MG63 (cell line): Measurements from ENCODE around the gene DHRS7B. TPM values are rescaled to one million over a fixed set of nuclear protein-coding genes. Genes with fewer than 3 reads are reported as not detected.
"Not testable (repeated sequence)": the region's sequence is repeated elsewhere in the genome, so short reads cannot be mapped to it uniquely, and the experiment has no call there.

Source experiments
- DNase-seq: peaks from one replicate; pipeline ENCODE4 v3.0.0-alpha.2; 2020
- H3K27me3 ChIP-seq: fragments of 250-450 bp; sonication (Bioruptor Pico); 2 replicates; pipeline ENCODE4 v1.5.1; 2020; ENCODE audit warnings: mild to moderate bottlenecking, moderate library complexity
- H3K36me3 ChIP-seq: fragments of 250-450 bp; sonication (Bioruptor Pico); 2 replicates; pipeline ENCODE4 v1.5.1; 2020; ENCODE audit warnings: mild to moderate bottlenecking, moderate library complexity
- H3K4me3 ChIP-seq: fragments of 250-450 bp; sonication (Bioruptor Pico); 2 replicates; pipeline ENCODE4 v1.5.1; 2020; ENCODE audit warnings: mild to moderate bottlenecking, moderate library complexity
- H3K9me3 ChIP-seq: fragments of 250-450 bp; sonication (Bioruptor Pico); 2 replicates; pipeline ENCODE4 v1.5.1; 2020; ENCODE audit warnings: mild to moderate bottlenecking, moderate library complexity
- total RNA-seq: library from RNA; depleted of rRNA; stranded (reverse); fragments of >200 nt; shearing (Covaris generic); gene quantifications from 2 replicates; pipeline ENCODE4 v1.2.3, GENCODE V29; 2014; ENCODE audit warnings: low replicate concordance

The DHRS7B gene
- total RNA-seq, 1 experiment from 2014 or later, result 16.5 TPM

GRCh38 chr17:21208352-21208751 lies 81.6 kb downstream of the DHRS7B start:
- peaks cover 4% of the 10 kb centered on the region; the same call in 1 of the 2 replicates for H3K36me3 ChIP-seq
- H3K9me3 ChIP-seq, result no peaks in the 10 kb centered on the region
- no peak overlapping the region for H3K4me3 ChIP-seq
- DNase-seq, result no peak
- no peaks in the 10 kb centered on the region for H3K27me3 ChIP-seq

DNA sequence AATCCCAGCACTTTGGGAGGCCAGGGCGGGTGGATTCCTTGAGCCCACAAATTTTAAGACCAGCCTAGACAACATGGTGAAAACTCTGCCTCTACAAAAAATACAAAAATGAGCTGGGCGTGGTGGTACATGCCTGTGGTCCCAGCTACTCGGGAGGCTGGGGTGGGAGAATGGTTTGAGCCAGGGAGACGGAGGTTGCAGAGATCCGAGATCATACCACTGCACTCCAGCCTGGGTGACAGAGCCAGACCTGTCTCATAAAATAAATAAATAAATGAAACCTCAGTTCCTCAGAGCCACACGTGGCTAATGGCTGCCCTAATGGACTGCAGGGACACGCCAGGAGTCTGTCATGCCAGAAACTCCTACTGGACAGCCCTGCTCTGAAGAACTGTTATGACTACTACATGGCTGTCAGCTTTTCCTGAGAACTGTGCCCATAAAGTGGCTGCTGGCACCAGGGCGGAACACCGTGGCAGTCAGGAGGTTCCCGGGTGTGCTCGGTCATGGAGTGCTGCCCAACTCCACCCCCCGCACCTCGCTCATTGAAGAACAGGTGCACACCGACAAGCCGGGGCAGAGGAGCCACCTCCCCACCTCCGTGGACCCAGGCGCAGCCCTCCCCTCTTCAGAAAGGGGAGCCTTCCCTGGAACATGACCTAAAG lies 82.9 kb downstream of the DHRS7B start:
- Histone ChIP-seq H3K36me3 (peaks cover 4% of the 10 kb centered on the region; the same call in 1 of the 2 replicates), H3K4me3 (no peak overlapping the region), H3K27me3 (no peaks in the 10 kb centered on the region), H3K9me3 (no peaks in the 10 kb centered on the region)
- DNase-seq, result no peak

DNA sequence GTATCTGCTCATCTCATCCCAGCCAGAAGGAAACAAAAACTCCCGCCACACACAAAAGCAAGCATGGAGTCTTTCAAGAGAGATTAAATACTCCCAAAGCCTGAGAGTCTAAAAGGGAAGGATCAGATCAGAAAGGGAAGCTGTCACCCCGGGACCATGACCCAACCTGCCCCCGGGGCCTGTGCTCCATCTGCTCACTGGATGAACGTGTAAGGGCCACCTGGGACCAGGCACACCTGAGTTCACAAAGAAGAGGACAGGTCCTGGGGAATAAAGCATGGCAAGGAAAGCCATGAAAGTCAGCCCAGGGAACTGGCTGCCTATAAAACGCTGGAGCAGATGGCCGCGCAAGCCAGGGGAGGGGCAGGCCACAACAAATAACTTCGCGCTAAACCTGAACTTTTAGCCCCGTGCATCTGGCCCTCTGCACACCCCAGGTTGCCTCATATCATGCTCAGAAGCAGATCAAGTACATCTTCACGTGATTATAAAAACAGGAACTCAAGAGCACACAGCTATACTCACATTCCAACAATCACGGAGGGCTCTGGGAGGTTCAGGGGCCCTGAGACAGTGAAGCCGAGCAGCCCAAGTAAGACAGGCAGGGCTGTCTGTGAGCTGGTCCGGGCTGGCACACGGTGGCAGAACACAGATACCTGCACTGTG lies 83.8 kb downstream of the DHRS7B start:
- Histone ChIP-seq H3K9me3 (no peaks in the 10 kb centered on the region), H3K4me3 (no peak overlapping the region), H3K27me3 (no peaks in the 10 kb centered on the region), H3K36me3 (peaks cover 4% of the 10 kb centered on the region; the same call in 1 of the 2 replicates)
- DNase-seq, result no peak

DNA sequence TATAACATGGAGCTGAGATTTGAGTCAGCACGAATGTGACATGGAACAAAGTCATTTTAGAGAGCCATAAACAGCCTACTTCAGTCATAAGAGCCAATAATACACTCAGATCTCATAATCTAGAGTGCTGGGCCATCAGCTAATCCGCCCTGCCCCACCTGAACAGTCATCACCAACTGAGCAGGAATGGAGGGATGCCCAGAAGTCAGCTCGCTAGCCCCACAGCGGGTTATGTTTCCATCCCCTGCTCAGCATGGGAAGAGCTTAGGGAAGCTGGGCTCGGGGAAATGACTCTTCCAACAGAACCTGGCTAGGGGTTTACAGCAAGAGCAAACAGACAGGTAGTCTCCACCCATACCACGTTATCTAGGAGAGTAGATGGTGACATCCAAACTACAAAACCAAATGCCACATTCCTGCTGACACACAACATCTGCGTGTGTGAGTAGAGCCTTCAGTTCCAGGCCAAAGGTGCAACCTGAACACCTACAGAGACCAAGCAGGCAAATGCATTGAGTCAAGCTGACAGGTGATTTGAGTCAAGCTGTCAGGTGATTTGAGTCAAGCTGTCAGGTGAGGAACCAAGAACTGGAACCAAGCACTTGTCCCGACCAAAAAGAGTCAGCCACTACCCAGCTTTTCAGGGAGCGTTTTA lies 85.2 kb downstream of the DHRS7B start:
- H3K27me3 ChIP-seq, result no peaks in the 10 kb centered on the region
- no peak overlapping the region for H3K4me3 ChIP-seq
- H3K36me3 ChIP-seq, result peaks cover 4% of the 10 kb centered on the region; the same call in 1 of the 2 replicates
- H3K9me3 ChIP-seq, result no peaks in the 10 kb centered on the region
- DNase-seq, result no peak

GRCh38 chr17:21212826-21213637 lies 86.3 kb downstream of the DHRS7B start:
- DNase-seq, result no peak
- H3K27me3 ChIP-seq, result no peaks in the 10 kb centered on the region
- H3K4me3 ChIP-seq, result peak overlapping the region; percentile 93
- peaks cover 4% of the 10 kb centered on the region; the same call in 1 of the 2 replicates for H3K36me3 ChIP-seq
- H3K9me3 ChIP-seq, result no peaks in the 10 kb centered on the region

GRCh38 chr17:21213638-21214014 lies 86.9 kb downstream of the DHRS7B start:
- Histone ChIP-seq H3K36me3 (peaks cover 4% of the 10 kb centered on the region; the same call in 1 of the 2 replicates), H3K4me3 (peak overlapping the region; percentile 93), H3K9me3 (no peaks in the 10 kb centered on the region), H3K27me3 (no peaks in the 10 kb centered on the region)
- DNase-seq, result peak; percentile 26

DNA sequence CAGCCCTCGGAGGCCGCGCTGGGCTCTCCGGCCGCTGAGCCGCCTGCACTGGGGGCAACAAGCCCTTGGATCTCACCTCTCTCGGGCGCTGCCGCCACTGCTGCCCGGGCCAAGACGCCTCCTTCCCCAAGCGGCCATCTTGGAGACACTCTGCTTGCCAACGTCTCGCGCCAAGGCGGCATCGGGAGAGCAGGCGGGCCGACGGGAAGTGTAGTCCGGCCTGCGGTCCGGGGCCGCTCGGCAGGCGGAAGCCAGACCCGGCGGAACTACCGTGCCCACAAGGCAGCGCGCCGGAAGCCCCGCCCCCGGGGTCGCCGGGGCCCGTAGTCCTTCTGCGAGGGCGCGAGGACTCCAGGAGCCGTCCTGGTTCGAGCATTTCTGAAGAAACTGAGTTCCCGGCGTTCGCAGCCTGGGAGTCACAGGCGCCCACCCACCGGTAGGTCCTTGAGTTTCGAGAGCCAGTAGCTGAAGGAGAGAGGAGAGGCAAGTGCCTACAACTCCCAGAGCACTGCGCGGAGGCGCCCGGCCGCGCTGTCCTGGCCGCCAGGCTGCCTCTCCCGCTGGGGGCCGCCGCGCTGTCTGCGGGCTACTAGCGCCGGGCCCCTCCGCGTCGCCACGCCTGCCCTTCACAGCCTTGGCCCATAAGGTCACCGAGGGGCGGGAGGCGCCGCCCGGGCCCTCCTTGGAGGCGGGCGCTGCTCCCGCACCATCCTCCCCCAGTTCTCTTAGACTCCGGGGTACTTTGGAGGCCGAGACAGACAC lies 87.4 kb downstream of the DHRS7B start, which contains the start of gene TMEM11:
TMEM11 (minus strand) TSS at position 147 of the 762 bp plus-strand sequence; CDS start at position 138, 9 bp downstream.
- H3K4me3 ChIP-seq, result peak within 1 kb of the TSS; percentile 93
- peaks cover 4% of the 10 kb centered on the region; the same call in 1 of the 2 replicates for H3K36me3 ChIP-seq
- DNase-seq, result peak; percentile 94
- no peaks in the 10 kb centered on the region for H3K27me3 ChIP-seq
- H3K9me3 ChIP-seq, result no peaks in the 10 kb centered on the region

DNA sequence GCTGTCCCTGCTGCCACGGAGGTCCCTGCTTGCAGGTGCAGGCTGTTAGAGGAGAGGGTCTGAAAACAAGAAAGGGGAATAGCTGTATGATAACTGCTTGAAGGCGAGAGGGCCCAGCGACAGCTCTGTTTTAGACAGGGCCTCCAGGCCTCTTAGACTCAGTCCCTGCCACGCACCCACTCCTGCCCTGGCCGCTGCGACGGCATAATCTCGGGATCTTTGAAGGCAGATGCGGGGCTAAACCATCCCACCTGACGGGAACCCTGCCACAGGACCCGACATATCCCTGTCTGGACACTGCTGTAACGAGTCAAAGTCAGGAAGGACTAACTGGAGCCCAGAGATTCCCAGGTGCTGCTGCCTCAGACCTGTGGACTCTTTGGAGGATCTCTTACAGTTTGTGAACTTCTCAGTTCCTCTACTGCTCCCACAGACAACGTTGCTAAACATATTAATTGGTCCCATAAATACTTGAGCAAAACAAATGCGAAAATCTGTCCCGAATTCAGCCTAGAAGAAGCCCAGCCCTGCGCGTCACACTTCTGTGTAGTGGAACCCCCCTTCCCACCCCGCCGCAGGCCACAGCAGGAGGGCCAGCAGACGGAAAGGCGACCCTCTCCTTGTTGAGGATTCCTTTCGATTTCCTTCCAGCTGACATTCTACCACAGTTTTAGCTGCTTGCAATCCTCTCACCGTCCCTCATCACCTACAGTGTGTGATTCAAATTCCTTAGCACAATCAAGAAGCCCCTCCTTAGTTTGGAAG lies 88.2 kb downstream of the DHRS7B start:
- Histone ChIP-seq H3K9me3 (no peaks in the 10 kb centered on the region), H3K27me3 (no peaks in the 10 kb centered on the region), H3K4me3 (peak overlapping the region; percentile 93), H3K36me3 (peaks cover 4% of the 10 kb centered on the region; the same call in 1 of the 2 replicates)
- DNase-seq, result no peak

DNA sequence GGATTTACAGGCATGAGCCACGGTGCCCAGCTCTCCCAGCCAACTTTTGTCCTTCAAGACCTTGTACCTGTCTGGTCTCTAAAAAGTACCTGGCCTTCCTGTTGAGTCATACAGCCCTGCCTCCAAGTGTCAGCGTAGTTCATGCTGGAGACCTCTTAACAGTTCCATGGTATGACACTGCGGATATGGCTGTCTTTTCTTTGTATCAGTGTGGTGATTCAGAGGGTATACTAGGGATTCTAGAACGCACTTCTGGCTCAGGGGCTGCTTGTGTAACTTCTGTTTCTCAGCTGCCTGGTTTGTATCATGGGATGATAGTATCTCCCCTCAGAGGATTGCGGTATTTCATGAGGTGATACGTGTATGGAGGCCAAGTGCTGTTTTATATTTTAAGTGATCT lies 89.2 kb downstream of the DHRS7B start:
- H3K9me3 ChIP-seq, result no peaks in the 10 kb centered on the region
- no peaks in the 10 kb centered on the region for H3K27me3 ChIP-seq
- H3K4me3 ChIP-seq, result no peak overlapping the region
- peaks cover 4% of the 10 kb centered on the region; the same call in 1 of the 2 replicates for H3K36me3 ChIP-seq
- DNase-seq, result no peak

DNA sequence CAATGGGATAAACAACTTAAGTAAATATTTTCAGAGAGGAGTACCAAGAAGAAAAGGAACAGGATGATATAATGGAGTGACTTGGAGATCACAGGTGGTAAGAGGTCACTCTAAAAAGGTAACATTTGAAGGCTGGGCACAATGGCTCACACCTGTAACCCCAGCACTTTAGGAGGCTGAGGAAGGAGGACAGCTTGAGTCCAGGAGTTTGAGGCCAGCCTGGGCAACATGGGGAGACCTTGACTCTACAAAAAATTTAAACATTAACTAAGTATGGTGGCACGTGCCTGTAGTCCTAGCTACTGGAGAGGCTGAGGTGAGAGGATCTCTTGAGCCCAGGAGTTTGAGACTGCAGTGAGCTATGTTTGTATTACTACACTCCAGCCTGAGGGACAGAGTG lies 90.6 kb downstream of the DHRS7B start:
- H3K27me3 ChIP-seq, result no peaks in the 10 kb centered on the region
- DNase-seq, result no peak
- H3K4me3 ChIP-seq, result no peak overlapping the region
- 0 out of 2 replicates have a peak, but pooled peaks cover 2% of the 10 kb centered on the region for H3K36me3 ChIP-seq
- no peaks in the 10 kb centered on the region for H3K9me3 ChIP-seq

DNA sequence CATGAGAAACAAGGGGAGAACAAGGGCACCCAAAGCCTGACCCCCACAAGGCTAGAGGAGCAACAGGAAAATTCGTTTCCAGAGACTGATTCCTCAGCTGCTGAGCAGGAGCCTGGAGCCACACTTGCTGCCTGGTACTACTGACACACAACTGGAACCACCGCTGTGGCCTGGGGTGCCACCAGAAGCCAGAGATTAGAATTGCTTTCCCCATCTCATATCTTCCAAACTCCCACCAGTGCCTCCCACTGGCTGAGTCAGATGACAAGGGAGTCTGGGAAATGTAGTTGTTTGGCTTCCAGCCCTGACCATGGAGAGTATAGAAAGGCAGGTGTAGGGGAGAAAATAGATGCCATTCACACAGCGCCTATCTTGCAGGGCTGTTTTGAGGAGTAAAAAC lies 91.3 kb downstream of the DHRS7B start:
- Histone ChIP-seq H3K27me3 (no peaks in the 10 kb centered on the region), H3K4me3 (no peak overlapping the region), H3K36me3 (0 out of 2 replicates have a peak, but pooled peaks cover 2% of the 10 kb centered on the region), H3K9me3 (no peaks in the 10 kb centered on the region)
- DNase-seq, result no peak

GRCh38 chr17:21218831-21219380 lies 92.1 kb downstream of the DHRS7B start:
- Histone ChIP-seq H3K27me3 (no peaks in the 10 kb centered on the region), H3K4me3 (no peak overlapping the region), H3K36me3 (0 out of 2 replicates have a peak, but pooled peaks cover 2% of the 10 kb centered on the region), H3K9me3 (no peaks in the 10 kb centered on the region)
- DNase-seq, result no peak

DNA sequence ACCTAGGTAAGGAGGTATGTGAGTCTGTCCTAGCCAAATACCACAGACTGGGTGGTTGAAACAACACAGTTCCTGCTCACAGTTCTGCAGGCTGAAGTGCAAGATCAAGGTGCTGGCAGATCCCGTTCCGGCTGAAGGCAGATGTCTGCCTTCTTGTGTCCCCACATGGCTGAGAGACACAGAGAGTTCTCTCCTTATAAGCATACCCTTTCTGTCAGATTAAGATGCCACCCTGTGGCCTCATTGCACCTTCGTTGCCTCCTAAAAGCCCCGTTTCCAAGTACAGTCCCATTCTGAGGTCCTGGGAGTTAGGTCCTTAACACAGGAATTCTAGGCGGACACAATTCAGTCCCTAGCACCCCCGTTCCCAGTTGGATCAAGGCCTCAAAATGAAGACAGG lies 96.3 kb downstream of the DHRS7B start:
- Histone ChIP-seq H3K27me3 (no peaks in the 10 kb centered on the region), H3K36me3 (0 out of 2 replicates have a peak, but pooled peaks cover 2% of the 10 kb centered on the region), H3K9me3 (no peaks in the 10 kb centered on the region), H3K4me3 (no peak overlapping the region)
- no peak for DNase-seq

DNA sequence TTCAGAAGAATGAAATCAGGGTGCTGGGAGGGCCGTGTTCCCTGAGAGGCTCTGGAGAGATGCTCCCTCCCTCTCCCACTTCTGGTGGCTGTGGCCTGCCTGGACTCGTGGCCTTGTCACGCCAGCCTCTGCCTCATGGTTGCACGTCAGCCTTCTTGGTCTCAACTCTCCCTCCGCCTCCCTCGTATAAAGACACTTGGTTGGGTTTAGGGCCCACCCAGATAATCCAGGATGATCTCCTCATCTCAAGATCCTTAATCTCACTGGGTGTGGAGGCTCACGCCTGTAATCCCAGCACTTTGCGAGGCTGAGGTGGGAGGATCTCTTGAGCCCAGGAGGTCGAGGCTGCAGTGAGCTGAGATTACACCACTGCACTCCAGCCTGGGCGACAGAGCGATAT lies 100.5 kb downstream of the DHRS7B start:
- DNase-seq, H3K4me3 ChIP-seq, H3K9me3 ChIP-seq, H3K27me3 ChIP-seq, H3K36me3 ChIP-seq: not testable (repeated sequence)

DNA sequence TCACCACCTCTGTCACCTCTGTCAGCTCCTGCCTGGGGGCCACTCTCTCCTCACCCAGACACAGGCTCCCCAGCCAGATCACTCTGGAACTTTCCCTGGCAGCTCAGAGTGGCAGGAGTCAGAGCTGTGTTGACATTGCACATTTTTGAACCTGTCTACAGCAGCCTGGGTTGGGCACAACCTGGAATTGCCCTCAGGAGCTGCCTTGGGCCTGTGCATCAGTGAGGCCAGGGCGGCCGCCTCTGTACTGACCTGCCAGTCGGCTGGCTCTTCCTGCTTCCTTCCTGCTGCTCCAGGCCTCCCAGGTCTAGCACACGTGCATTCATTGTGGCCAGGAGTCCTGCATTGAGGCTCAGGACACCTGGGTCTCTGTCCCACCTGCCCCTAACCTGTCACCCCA lies 101.3 kb downstream of the DHRS7B start:
- no peak overlapping the region for H3K4me3 ChIP-seq
- H3K27me3 ChIP-seq, result no peaks in the 10 kb centered on the region
- no peak for DNase-seq
- H3K36me3 ChIP-seq, result no peaks in the 10 kb centered on the region
- no peaks in the 10 kb centered on the region for H3K9me3 ChIP-seq
